Measurements from ENCODE around the gene SLC25A36.

DNA sequence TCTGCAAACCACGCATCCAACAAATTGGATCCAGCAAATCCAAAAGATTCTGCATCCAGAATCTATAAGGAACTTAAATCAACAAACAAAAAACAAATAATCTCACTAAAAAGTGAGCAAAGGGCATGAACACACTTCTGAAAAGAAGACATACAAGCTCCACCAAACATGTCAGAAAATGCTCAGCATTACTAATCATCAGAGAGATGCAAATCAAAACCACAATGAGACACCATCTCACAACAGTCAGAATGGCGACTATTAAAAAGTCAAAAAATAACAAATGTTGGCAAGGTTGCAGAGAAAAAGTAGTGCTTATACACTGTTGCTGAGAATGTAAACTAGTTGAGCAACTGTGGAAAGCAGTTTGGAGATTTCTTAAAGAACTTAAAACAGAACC is 21.6 kb upstream of the SLC25A36 start:
- TF ChIP-seq, protein P1, sequence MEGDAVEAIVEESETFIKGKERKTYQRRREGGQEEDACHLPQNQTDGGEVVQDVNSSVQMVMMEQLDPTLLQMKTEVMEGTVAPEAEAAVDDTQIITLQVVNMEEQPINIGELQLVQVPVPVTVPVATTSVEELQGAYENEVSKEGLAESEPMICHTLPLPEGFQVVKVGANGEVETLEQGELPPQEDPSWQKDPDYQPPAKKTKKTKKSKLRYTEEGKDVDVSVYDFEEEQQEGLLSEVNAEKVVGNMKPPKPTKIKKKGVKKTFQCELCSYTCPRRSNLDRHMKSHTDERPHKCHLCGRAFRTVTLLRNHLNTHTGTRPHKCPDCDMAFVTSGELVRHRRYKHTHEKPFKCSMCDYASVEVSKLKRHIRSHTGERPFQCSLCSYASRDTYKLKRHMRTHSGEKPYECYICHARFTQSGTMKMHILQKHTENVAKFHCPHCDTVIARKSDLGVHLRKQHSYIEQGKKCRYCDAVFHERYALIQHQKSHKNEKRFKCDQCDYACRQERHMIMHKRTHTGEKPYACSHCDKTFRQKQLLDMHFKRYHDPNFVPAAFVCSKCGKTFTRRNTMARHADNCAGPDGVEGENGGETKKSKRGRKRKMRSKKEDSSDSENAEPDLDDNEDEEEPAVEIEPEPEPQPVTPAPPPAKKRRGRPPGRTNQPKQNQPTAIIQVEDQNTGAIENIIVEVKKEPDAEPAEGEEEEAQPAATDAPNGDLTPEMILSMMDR (IDR thresholded peaks at IDR 0.05): no peak
- TF ChIP-seq EZH2 (IDR thresholded peaks at IDR 0.05; ENCODE audit: borderline replicate concordance, insufficient read depth, low read depth, low read length, poor library complexity, severe bottlenecking): no peak

All from B cell (primary cell).